Right lobe of liver (tissue), 4 donors: ENCODE results near the gene B9D1.

Experiments
- CTCF ChIP-seq, 4 donors: fragments of 200-600 bp in 3 of 4; fragments of 450-650 bp in 1 of 4; IDR thresholded peaks; one replicate each; pipeline versions ENCODE4 v1.5.1 to v1.8.0; 2016 to 2022; ENCODE audit warnings: antibody characterized with exemption in 4 of 4, mild to moderate bottlenecking in 2 of 4
- POLR2A ChIP-seq: fragments of 450-650 bp; IDR thresholded peaks from one replicate; pipeline ENCODE4 v1.6.1; 2017; ENCODE audit warnings: antibody characterized with exemption, mild to moderate bottlenecking
- donor health status: DM: no; HTN: no; CAD: no.
- donor health status: DM: no; HTN: no; CAD: no.
- donor health status: DM: no; HTN: yes; CAD: no.

GRCh38 chr17:19390951-19391350, 28.4 kb upstream of the B9D1 start:
- TF ChIP-seq CTCF (IDR thresholded peaks at IDR 0.05), result no peak
- TF ChIP-seq POLR2A, result no peak
